GM19023 (cell line): Measurements from ENCODE around the gene GOLGA1.

Experiments
- ATAC-seq: cut with Tn5 transposase; IDR thresholded peaks from one replicate; pipeline ENCODE4 v1.9.1; 2021; ENCODE audit warnings: mild to moderate bottlenecking, moderate library complexity; ENCODE audit not compliant: unreplicated experiment

Gene GOLGA1

DNA sequence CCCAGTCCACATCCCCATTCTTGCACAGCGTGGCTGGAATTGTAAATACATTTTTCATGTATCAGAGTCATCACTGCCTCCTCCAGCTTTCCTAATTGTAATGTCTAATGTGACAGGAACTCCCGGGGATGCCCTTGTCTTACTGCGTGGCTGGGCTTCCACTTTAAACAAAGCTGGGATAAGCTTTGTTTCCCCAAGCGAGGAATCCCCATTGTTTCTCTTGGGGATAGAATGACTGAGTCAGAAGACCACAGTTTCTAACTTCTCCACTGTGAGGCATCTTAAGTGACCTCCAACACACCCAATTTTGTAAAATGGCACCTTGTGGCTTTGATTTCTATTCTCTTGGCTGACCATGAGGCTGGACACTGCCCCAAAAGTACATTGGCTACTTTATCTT, 56.5 kb downstream of the GOLGA1 start:
- no peak for ATAC-seq

- ATAC-seq: no peak
These were observed 58.7 kb downstream of the GOLGA1 start for GRCh38 chr9:124882231-124882630.

GRCh38 chr9:124881138-124881743, 59.6 kb downstream of the GOLGA1 start:
- ATAC-seq: no peak

DNA sequence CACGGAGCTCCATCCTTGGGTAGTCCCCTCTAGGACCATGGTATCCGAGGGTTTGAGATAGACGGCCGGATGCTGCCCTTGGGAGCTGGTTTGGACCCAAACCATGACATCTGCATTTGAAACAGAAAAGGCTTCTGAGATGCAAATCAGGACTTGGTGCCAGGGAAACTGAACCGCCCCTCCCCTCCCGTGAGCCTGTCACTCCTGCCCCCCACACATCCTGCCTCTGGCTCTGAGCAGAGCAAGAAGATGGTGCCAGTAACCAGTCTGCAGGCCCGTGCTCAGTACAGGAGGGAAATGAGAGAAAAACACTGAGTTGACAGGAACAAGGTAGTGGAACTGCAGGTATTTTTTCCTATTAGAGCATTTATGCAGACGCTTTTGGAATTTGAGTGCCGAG, 60.4 kb downstream of the GOLGA1 start:
- ATAC-seq: no peak

GRCh38 chr9:124879226-124879625, 61.7 kb downstream of the GOLGA1 start:
- ATAC-seq: no peak

DNA sequence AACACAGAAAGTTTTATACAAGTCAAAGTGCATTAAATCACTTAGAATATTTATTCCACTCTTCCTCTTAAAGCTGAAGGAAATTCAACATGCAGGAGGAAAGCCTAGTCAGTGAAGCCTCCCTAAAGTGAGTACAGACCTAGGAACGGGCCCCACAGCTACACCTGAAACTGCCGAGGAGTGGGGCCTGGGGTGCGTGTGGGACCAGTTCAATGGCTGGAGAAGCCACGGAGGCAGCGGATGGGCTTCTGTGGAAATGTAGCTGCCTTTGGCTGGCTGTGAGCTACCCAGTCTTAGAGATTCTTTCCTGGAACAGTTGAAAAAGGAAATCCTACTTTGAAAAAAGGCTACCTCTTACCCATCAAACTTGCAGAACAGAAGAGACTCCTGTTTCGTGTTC, 62.4 kb downstream of the GOLGA1 start:
- ATAC-seq: no peak

- no peak for ATAC-seq
These were observed 62.9 kb downstream of the GOLGA1 start for GRCh38 chr9:124878021-124878420.

GRCh38 chr9:124877021-124877782, 63.7 kb downstream of the GOLGA1 start:
- ATAC-seq: no peak

- ATAC-seq: no peak
These were observed 65.4 kb downstream of the GOLGA1 start for GRCh38 chr9:124875501-124875900.

DNA sequence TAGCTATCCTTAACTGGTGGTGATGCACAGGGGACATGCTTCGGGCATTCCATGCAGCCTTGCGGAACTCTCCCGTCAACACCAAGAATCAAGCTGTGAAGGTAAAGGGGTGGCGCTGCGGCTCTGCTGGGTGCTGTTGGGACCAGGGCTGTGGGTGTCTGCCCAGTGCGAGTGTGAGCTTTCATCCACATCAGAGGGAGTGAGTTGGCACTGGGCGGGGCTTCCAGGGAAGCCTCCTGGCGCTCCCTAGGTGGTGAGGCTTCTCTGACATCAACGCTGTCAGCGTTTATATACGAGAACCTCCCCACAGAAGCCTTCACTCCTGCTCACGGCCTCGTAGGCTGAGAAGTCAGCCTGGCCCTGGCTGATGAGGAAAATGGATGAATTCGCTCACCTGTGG, 67.2 kb downstream of the GOLGA1 start:
- ATAC-seq: no peak

GRCh38 chr9:124871156-124871561, 69.7 kb downstream of the GOLGA1 start:
- ATAC-seq: no peak

DNA sequence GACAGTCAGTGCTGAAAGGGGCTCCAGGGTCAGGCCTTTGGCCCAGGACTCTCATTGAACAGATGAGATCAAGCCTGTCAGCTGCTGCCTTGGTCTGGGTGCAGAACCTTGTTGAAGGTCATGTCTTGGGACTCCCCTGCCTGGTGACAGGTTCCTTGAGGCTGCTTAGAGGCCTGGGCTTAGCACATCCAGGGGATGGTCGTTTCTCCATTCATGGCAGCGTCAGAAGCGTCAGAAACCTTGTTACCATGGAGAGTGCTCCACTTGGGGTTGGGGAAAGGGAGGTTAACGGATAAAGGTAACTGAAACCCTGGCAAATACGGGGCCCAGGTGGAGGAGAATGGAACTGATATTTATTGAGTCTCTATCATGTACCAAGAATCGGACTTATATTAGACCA, 70.2 kb downstream of the GOLGA1 start:
- ATAC-seq: no peak

DNA sequence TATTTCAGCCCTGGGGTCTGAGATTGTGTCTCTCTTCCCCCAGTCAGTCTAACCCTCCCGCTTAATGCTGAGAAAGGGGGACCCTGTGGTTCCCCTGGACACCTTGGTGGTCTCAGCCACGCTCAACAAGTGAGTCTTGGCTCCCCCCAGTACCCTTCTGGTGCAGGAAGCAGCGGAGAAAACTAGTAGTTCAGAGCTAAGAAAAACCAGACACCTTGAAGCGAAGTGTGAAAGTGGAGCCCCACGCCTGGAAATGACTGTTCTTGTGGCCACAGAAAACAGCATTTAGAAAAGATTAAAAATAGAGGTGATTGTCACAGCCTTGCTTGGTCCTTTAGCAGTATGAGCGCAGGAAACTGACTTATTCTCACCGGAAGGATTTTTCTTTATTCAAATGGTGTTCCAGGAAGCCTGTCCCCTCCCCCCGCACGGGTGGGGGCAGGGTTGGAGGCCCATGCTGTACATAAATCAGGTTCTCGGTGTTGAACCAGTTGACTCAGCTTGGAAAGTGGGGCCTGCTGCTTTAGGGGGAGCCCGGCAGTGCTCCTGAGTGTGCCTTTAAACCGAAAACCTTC, 70.8 kb downstream of the GOLGA1 start:
- peak; percentile 41 for ATAC-seq

DNA sequence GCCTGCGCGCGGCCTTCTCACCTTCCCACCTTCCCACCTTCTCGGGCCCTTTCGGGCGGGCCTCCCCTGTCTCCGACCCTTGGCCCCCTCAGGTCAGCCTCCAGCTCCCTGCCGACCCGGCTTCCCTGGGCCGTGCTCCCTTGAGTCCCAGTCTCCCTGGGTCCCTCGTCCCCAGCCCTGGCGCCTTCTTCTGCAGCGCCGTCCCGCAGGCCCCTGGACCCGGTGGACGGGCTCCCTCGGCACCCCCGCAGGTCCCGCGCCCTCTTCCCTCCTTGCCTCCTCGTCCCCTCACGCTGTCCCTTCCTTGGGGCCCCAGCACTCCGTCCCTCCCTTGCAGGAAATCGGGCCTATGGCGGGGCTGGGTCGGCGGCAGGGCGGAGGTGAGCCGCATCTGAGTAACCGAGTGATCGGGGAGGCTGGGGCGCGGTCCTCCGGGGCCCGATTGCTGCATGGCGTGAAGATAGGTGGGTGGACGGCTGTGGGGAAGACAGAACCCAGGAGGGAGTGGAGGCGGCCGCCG, 71.4 kb downstream of the GOLGA1 start:
- ATAC-seq: peak; percentile 6

DNA sequence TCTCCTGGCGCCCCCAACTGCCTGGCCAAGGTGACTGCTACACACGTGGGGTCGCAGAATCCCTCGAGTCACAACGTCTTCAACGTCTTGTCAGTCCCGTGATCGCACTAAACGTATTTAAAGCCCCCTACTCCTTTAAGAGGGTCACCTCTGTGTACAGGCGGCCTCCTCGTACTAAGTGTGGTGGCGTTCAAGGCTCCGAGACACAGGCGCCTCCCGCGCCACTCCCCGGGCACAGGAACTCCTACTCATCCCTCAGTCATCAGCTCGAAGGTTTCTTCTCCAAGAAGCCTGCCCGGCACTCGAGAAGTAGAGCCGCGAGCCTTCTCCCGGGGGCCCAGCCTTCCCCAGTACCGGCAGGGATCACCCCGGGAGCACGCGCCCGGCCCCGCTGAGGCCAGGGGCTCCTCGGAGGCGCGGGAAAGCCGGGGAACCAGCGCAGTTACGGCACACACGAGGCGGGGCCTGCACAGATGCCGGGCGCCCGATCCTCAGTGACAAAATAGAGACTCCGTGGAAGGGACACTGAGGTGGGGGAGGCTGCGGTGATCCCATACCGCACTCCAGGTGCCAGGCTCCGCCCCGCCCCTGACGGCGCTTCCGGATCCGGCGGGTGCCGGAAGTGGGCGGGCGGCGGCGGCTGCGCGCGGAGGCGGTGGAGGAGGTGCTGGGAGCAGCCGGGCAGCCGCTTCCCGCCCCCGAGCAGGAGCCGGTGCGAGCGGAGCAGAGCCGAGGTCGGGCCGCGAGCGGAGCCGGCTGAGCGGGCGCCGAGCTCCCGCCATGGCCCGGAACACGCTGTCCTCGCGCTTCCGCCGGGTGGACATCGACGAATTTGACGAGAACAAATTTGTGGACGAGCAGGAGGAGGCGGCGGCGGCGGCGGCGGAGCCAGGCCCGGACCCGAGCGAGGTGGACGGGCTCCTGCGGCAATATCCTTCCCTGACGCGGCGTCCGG, 72.1 kb downstream of the GOLGA1 start:
- ATAC-seq: peak; percentile 66

DNA sequence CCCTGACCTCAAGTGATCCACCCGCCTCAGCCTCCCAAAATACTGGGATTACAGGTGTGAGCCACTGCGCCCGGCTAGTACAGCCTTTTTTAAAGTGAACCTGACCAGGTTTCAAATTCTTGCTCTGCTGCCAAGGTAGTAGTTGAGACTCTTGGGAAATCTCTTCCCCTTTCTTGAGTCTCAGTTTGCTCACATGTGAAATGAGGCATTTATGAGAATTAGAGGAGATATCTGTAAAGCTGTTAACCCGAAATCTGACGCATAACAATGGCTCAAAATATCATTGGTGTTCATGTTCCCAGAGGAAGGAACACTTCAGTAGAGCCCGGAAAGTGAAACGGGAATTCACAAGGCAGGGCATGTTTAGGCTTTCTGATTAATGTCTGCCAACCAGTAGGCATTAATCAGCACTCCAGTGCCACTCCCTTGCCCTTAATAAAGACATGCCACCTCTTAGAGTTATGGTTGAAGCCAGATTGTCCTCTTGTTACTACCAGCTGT, 77.5 kb downstream of the GOLGA1 start:
- no peak for ATAC-seq

GRCh38 chr9:124861342-124862229, 79.3 kb downstream of the GOLGA1 start, which contains the start of the genes ARPC5L and RPL35:
Gene ARPC5L, plus strand, starts transcription at chr9:124862130. Its CDS starts 7,161 bp downstream, at chr9:124869291.
Gene RPL35, minus strand, starts transcription at chr9:124861957. Its CDS starts 45 bp downstream, at chr9:124861912.
- ATAC-seq: peak; percentile 91

- ATAC-seq: no peak
These were observed 80.1 kb downstream of the GOLGA1 start for GRCh38 chr9:124860582-124861341.
